GM03348 (cell line): ENCODE measurements around the gene DMKN.
A peak's percentile ranks its signal among the peaks of the same experiment; 100 is the strongest.

Source experiments
- DNase-seq: peaks from one replicate; pipeline ENCODE4 v3.0.0; 2012; ENCODE audit warnings: low spot score

DMKN gene

GRCh38 chr19:35525873-35526272 is 12.4 kb upstream of the DMKN start:
- no peak for DNase-seq

GRCh38 chr19:35524181-35524837 is 10.9 kb upstream of the DMKN start:
- no peak for DNase-seq

GRCh38 chr19:35522745-35523327 is 9.4 kb upstream of the DMKN start:
- no peak for DNase-seq

GRCh38 chr19:35521124-35521743 is 7.8 kb upstream of the DMKN start:
- DNase-seq: no peak

- peak; percentile 48 for DNase-seq
These were observed 5.8 kb upstream of the DMKN start for GRCh38 chr19:35519291-35519690.

- peak; percentile 89 for DNase-seq
These were observed 4.9 kb upstream of the DMKN start for GRCh38 chr19:35518313-35518712.

- DNase-seq: no peak
These were observed 3.9 kb upstream of the DMKN start for GRCh38 chr19:35517342-35517741.

GRCh38 chr19:35516310-35516709 is 2.9 kb upstream of the DMKN start:
- no peak for DNase-seq

- DNase-seq: peak; percentile 80
These were observed 897 bp upstream of the DMKN start for GRCh38 chr19:35514282-35514809.

GRCh38 chr19:35512831-35513627 is 420 bp downstream of the DMKN start:
- DNase-seq: no peak

- no peak for DNase-seq
These were observed 2.1 kb downstream of the DMKN start for GRCh38 chr19:35511337-35511736.

GRCh38 chr19:35510626-35510964 is 2.9 kb downstream of the DMKN start:
- DNase-seq: no peak

- DNase-seq: peak; percentile 92
These were observed 3.4 kb downstream of the DMKN start for GRCh38 chr19:35509861-35510625.

- DNase-seq: no peak
These were observed 4.3 kb downstream of the DMKN start for GRCh38 chr19:35509018-35509652.

- DNase-seq: no peak
These were observed 5.3 kb downstream of the DMKN start for GRCh38 chr19:35508129-35508528.

- DNase-seq: no peak
These were observed 5.9 kb downstream of the DMKN start for GRCh38 chr19:35507561-35507960.

- no peak for DNase-seq
These were observed 7.4 kb downstream of the DMKN start for GRCh38 chr19:35506011-35506410.

GRCh38 chr19:35502751-35503150 is 10.7 kb downstream of the DMKN start:
- DNase-seq: no peak

- no peak for DNase-seq
These were observed 11.8 kb downstream of the DMKN start for GRCh38 chr19:35501684-35502083.

- DNase-seq: no peak
These were observed 12.8 kb downstream of the DMKN start for GRCh38 chr19:35500611-35501010.

GRCh38 chr19:35498984-35499527 is 14.4 kb downstream of the DMKN start:
- no peak for DNase-seq
